ENCODE data around the gene MAFG.
"Not testable (repeated sequence)": the region's sequence is repeated elsewhere in the genome, so short reads cannot be mapped to it uniquely, and the experiment has no call there.

The MAFG gene

DNA sequence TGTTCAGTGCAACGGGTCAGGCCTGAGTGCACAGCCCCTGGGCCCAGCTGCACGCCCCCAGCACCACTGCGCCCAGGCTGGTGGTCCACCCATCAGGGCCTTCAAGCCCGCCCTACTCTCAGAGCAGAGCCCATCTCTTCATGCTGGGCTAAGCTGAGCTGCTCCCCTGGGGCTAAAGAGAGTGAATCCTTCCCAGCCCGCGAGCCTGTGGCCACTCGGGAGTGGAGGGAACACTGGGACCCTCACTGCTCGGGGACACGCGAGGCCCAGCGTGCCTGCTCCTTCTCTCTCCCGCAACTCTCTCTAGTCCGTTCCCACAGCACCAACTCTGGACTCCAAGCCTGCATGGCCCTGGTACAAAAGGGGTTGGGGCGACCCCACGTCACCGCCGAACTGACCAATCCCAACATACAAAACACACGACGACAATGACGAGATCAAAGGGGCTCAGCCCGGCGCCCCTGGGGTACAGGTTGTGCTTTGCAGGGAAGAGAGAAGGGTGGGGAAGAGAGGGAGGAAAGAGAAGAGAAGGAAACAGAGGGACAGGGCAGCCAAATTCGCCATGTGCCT, 5.5 kb downstream of the MAFG start:
- DNase-seq: no peak

DNA sequence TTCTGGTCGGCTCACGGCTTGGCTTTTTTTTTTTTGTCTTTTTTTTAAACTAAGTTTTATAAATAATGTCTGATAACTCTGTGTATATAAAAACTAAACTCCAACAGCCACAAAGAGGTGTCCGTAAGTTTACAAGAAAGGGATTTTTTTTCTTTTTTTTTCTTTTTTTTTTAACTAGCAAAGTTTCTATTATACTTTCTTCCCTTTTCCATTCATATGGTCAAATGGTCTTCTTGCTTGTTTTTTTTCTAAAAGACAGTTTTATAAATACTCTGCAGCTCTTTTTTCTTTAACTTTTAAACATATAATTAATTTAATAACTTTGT, 6.0 kb downstream of the MAFG start:
- DNase-seq: no peak

- DNase-seq: no peak
Measured at GRCh38 chr17:81920612-81921536, 6.7 kb downstream of the MAFG start.

GRCh38 chr17:81918832-81919545, 8.5 kb downstream of the MAFG start:
- DNase-seq: no peak

DNA sequence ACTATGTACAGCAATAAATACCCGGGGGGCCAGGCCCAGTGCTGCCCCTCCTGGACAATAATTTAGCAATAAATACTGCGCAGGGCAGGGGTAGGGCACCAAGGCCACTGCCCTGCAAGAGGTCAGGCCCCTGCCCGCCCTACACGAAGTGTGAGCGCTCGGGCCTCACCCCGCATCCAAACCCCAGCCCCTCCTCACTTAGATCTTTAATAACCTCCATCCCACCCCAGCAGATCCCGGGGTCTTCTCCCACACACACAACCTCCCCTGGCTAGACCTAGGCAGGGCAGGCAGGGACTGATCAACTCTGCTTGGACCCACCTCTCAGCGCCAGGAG, 9.2 kb downstream of the MAFG start:
- not testable (repeated sequence) for DNase-seq

DNA sequence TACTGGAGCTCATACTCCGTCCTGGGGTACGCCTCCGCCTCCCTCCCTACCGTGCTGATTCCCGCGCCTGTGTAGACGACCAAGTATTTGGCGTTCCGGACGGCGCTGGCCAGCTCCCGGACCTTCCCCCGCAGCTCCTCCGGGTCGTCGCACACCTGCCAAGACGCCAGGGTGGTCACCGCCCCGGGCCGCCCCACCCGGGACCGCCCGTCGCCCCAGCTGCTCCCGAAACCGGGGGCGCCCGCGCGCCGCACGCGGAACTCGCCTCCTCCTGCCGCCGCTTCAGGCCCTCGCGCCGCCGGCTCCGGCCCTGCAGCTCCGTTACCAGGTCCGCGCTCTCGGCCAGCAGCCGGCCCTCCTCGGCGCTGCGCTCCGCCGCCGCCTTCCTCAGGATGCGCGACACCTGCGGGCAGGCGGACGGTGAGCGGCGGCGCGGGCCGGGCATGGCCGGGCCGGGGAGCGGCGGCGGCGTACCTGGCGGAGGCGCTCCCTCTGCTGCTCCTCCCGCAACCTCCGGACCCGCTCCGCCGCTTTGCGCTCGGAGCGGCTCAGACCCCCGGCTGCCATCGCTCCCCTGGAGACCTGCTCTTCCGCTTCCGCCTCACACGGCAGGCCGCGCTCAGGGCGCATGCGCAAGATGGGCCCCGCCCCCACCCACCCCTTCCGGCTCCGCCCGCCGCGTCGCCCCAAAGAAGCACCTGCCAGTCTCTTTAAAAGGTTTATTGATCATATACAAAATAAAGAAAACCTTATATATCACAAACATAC, 9.8 kb downstream of the MAFG start, which contains the start of gene SIRT7:
TSS of gene SIRT7 (minus strand) at position 612 of the 768 bp plus-strand sequence. CDS start at position 567, 45 bp downstream.
- peak; percentile 74 for DNase-seq

GRCh38 chr17:81916234-81917001, 11.1 kb downstream of the MAFG start:
- DNase-seq: no peak

GRCh38 chr17:81915331-81915730, 12.2 kb downstream of the MAFG start:
- no peak for DNase-seq

- no peak for DNase-seq
Measured at GRCh38 chr17:81914103-81914850, 13.3 kb downstream of the MAFG start.

GRCh38 chr17:81913394-81914102, 14.0 kb downstream of the MAFG start:
- DNase-seq: no peak

GRCh38 chr17:81912441-81913309, 14.9 kb downstream of the MAFG start:
- no peak for DNase-seq

GRCh38 chr17:81911969-81912368, 15.6 kb downstream of the MAFG start:
- DNase-seq: no peak

DNA sequence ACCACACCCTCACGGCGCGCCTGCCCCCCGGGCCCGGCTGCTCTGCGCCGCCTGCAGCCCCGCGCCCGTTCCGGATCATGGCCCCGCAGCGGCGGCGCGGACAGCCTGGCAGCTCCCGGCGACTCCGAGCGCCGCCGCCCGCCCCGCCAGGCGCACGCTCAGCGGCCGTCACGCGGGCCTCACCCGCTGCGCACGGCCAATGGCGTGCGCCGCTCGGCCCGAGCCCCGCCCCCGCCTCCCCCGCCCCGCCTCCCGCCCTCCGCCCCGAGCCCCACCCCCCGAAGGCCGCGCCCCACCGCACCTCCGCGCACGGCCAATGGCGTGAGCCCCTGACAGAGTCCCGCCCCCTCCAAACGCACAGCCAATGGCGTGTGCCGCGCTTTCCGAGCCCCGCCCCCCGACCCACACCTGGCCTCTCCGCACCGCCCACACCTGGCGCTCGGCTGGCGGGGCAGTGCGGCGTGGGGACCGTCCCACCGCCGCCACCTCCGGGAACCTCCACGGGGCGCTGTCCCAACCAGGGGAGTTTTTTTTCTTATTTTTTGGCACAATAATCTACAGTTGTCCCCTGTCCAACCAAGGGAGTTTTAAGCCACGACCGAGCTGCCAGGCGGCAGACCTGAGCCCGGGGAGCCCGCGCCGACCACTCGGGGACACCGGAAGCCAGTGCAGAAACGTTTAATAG, 16.1 kb downstream of the MAFG start, which contains the start of gene PCYT2:
TSS of gene PCYT2 (minus strand) at position 123 of the 685 bp plus-strand sequence. CDS start at position 79, 44 bp downstream.
- peak; percentile 86 for DNase-seq

GRCh38 chr17:81910840-81911276, 16.7 kb downstream of the MAFG start:
- DNase-seq: no peak

DNA sequence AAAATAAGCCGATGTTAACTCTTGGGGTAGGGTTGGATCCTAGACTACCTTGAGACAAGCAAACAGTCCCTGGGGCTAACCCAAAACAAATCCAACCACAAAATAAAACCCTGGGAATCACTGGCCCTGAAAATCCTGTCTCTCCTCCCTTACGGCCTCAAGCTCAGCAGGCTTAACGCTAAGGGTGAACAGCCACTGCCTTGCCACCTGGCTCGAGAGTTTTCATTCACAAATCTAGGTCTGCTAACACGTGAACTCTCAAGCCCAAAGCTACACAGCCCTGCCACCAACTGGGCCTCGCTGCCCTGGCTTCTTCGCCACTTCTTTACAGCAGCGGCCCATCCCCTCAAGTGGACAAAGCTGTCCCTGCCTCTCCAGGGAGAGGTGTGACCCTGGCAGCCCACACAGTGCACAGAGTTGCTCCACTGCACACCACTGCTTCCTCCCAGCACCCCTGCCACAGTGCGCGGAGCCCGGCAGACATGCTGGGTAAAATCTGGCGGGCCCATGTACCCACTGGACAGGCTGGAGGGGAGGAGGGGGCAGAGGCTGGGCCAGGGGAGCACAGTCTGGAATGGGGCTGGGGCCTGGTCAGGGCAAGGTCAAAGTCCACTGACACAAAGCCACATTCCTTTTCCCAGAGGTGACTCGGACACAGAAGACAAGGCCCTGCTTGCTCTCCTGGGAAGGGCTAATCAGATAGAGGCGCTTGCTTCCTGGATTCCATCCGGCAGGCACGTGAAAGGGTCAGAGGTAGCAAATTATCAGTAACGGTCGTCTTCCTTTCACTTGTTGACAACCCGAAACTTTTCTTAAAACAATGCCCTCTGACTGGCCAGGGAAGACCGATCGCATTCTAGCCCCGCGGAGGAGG, 17.3 kb downstream of the MAFG start:
- DNase-seq: no peak

GRCh38 chr17:81909231-81909630, 18.3 kb downstream of the MAFG start:
- no peak for DNase-seq

DNA sequence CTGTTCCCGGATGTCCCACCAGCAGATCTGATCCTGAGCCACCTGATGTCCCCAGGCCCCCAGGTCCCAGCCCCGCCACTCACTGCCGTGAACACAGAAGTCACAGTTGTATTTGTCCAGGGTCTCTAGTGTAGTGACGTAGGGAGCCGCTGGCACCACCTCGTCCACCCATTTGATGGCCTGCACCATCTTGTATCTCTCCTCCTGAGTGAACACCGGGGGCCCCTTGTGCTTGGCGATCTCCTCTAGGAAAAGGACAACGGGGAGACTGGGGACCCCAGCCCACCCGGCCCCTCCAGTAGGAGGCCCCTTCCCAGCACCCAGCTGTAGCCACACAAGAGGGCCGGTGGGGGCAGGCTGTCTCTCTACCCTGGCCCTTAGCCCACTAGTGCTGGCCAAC, 18.7 kb downstream of the MAFG start:
- no peak for DNase-seq
